H9 (cell line): ENCODE measurements around the gene ZNF296. TPM values are rescaled to one million over a fixed set of nuclear protein-coding genes. Genes with fewer than 3 reads are reported as not detected.

ENCODE experiments used
- DNase-seq: peaks from one replicate; pipeline ENCODE4 v3.0.0-alpha.2; 2017
- H2AFZ ChIP-seq: one replicate; pipeline ENCODE4 v1.6.1; 2013; ENCODE audit warnings: mild to moderate bottlenecking, low read length, control low read depth, moderate library complexity
- H2AK5ac ChIP-seq: 2 replicates; pipeline ENCODE4 v1.6.1; 2013; ENCODE audit warnings: low read length, control low read depth, mixed read lengths; ENCODE audit not compliant: insufficient read length
- H2BK120ac ChIP-seq: one replicate; pipeline ENCODE4 v1.6.1; 2013; ENCODE audit warnings: low read depth, mild to moderate bottlenecking, low read length, control low read depth, inconsistent platforms; ENCODE audit not compliant: poor library complexity, severe bottlenecking
- H2BK12ac ChIP-seq: 2 replicates; pipeline ENCODE4 v1.6.1; 2013; ENCODE audit warnings: low read length, control low read depth, mixed read lengths, low read depth; ENCODE audit not compliant: insufficient read length
- H2BK15ac ChIP-seq: 2 replicates; pipeline ENCODE4 v1.6.1; 2013; ENCODE audit warnings: low read depth, low read length, control low read depth
- H2BK20ac ChIP-seq: one replicate; pipeline ENCODE4 v1.6.1; 2013; ENCODE audit warnings: low read depth, mild to moderate bottlenecking, low read length, control low read depth, inconsistent platforms; ENCODE audit not compliant: poor library complexity, severe bottlenecking
- H2BK5ac ChIP-seq: 2 replicates; pipeline ENCODE4 v1.6.1; 2013; ENCODE audit warnings: low read length, control low read depth, mixed read lengths; ENCODE audit not compliant: insufficient read length
- H3K14ac ChIP-seq: 2 replicates; pipeline ENCODE4 v1.6.1; 2013; ENCODE audit warnings: low read length, control low read depth; ENCODE audit not compliant: insufficient read depth
- H3K18ac ChIP-seq: 2 replicates; pipeline ENCODE4 v1.6.1; 2013; ENCODE audit warnings: low read depth, mild to moderate bottlenecking, mixed read lengths, low read length, control low read depth; ENCODE audit not compliant: insufficient read length
- H3K23ac ChIP-seq: 2 replicates; pipeline ENCODE4 v1.6.1; 2013; ENCODE audit warnings: low read length, control low read depth, mixed read lengths, low read depth; ENCODE audit not compliant: insufficient read length
- H3K23me2 ChIP-seq: 2 replicates; pipeline ENCODE4 v1.6.1; 2013; ENCODE audit warnings: low read depth, mild to moderate bottlenecking, mixed read lengths, low read length, control low read depth; ENCODE audit not compliant: insufficient read length, poor library complexity, severe bottlenecking
- H3K27ac ChIP-seq: 2 replicates; pipeline ENCODE4 v1.5.1; 2013; ENCODE audit warnings: low read length, control low read depth, mixed read lengths, low read depth; ENCODE audit not compliant: insufficient read length
- H3K27me3 ChIP-seq: 2 replicates; pipeline ENCODE4 v1.6.1; 2013; ENCODE audit warnings: low read length, control low read depth, inconsistent platforms; ENCODE audit not compliant: insufficient read depth
- H3K4ac ChIP-seq: 2 replicates; pipeline ENCODE4 v1.6.1; 2013; ENCODE audit warnings: low read depth, mild to moderate bottlenecking, control low read depth, inconsistent platforms, low read length, moderate library complexity
- H3K4me1 ChIP-seq: 2 replicates; pipeline ENCODE4 v1.6.1; 2013; ENCODE audit warnings: low read length, control low read depth, inconsistent platforms; ENCODE audit not compliant: insufficient read depth
- H3K4me2 ChIP-seq: 2 replicates; pipeline ENCODE4 v1.6.1; 2013; ENCODE audit warnings: low read length, control low read depth, mixed read lengths; ENCODE audit not compliant: insufficient read length, insufficient read depth
- H3K56ac ChIP-seq: 2 replicates; pipeline ENCODE4 v1.6.1; 2013; ENCODE audit warnings: low read depth, mild to moderate bottlenecking, mixed read lengths, low read length, control low read depth; ENCODE audit not compliant: insufficient read length
- H3K79me1 ChIP-seq: 2 replicates; pipeline ENCODE4 v1.6.1; 2013; ENCODE audit warnings: low read depth, mild to moderate bottlenecking, moderate library complexity, low read length, control low read depth, inconsistent platforms; ENCODE audit not compliant: insufficient read depth, poor library complexity, severe bottlenecking
- H3K79me2 ChIP-seq: 2 replicates; pipeline ENCODE4 v1.6.1; 2013; ENCODE audit warnings: low read length, control low read depth, inconsistent platforms; ENCODE audit not compliant: insufficient read depth
- H3K9ac ChIP-seq: 2 replicates; pipeline ENCODE4 v1.6.1; 2013; ENCODE audit warnings: low read length, control low read depth, mixed read lengths; ENCODE audit not compliant: insufficient read length; ENCODE audit errors: extremely low read depth
- H3K9me3 ChIP-seq: one replicate; pipeline ENCODE4 v1.6.1; 2013; ENCODE audit warnings: low read depth, low read length, inconsistent platforms; ENCODE audit not compliant: control insufficient read depth
- H3T11ph ChIP-seq: one replicate; pipeline ENCODE4 v1.6.1; 2013; ENCODE audit warnings: mild to moderate bottlenecking, low read length, control low read depth, inconsistent platforms
- H4K20me1 ChIP-seq: one replicate; pipeline ENCODE4 v1.6.1; 2013; ENCODE audit not compliant: control insufficient read depth, insufficient read length, insufficient read depth
- H4K5ac ChIP-seq: 2 replicates; pipeline ENCODE4 v1.6.1; 2013; ENCODE audit warnings: low read depth, mild to moderate bottlenecking, mixed read lengths, low read length, control low read depth; ENCODE audit not compliant: insufficient read length
- H4K8ac ChIP-seq: replicated peaks from 2 replicates; pipeline ENCODE4 v1.6.1; 2013; ENCODE audit warnings: low read length, control low read depth, mixed read lengths, low read depth; ENCODE audit not compliant: insufficient read length
- H4K91ac ChIP-seq: 2 replicates; pipeline ENCODE4 v1.6.1; 2013; ENCODE audit warnings: low read depth, mild to moderate bottlenecking, moderate library complexity, mixed read lengths, low read length, control low read depth; ENCODE audit not compliant: insufficient read length
- H3K27ac Mint-ChIP-seq, 3 experiments: 2 replicates in 2 of 3; 3 replicates in 1 of 3; pipeline ENCODE4 v1.8.0; 2020 to 2021; ENCODE audit warnings: mixed read lengths in 3 of 3, mild to moderate bottlenecking in 1 of 3, moderate library complexity in 1 of 3
- H3K27me3 Mint-ChIP-seq: 2 replicates; pipeline ENCODE4 v1.8.0; 2021; ENCODE audit warnings: low read depth, mild to moderate bottlenecking, moderate library complexity, mixed read lengths
- H3K36me3 Mint-ChIP-seq, 3 experiments: 2 replicates in 2 of 3; 3 replicates in 1 of 3; pipeline ENCODE4 v1.8.0; 2020 to 2021; ENCODE audit warnings: low read depth in 3 of 3, mixed read lengths in 3 of 3; ENCODE audit not compliant: insufficient read depth in 1 of 3
- H3K4me1 Mint-ChIP-seq, 2 experiments: 2 replicates each; pipeline ENCODE4 v1.8.0; 2020; ENCODE audit warnings: mixed read lengths in 2 of 2
- H3K4me3 Mint-ChIP-seq, 2 experiments: 2 replicates in 1 of 2; 3 replicates in 1 of 2; pipeline ENCODE4 v1.8.0; 2020 to 2021; ENCODE audit warnings: mild to moderate bottlenecking in 2 of 2, mixed read lengths in 2 of 2, moderate library complexity in 1 of 2
- H3K9me3 Mint-ChIP-seq, 2 experiments: 2 replicates in 1 of 2; 3 replicates in 1 of 2; pipeline ENCODE4 v1.8.0; 2020; ENCODE audit warnings: mild to moderate bottlenecking in 2 of 2, mixed read lengths in 2 of 2, moderate library complexity in 1 of 2
- CTCF ChIP-seq: fragments of 200-600 bp; sonication (generic); conservative IDR thresholded peaks from 3 replicates; pipeline ENCODE4 v1.8.0; 2021; ENCODE audit warnings: antibody characterized with exemption, mild to moderate bottlenecking
- WGBS: extraction: QIAGEN DNeasy Blood & Tissue Kit; methylation state at CpG from one replicate; pipeline ENCODE4 v1.1.7; 2013; ENCODE audit warnings: missing lambda C conversion rate, low lambda C conversion rate, mixed read lengths; ENCODE audit not compliant: insufficient read length; ENCODE audit errors: extremely low coverage; 5-methylcytosine and 5-hydroxymethylcytosine counted together
- total RNA-seq: library from RNA; stranded (reverse); gene quantifications from 2 replicates; pipeline ENCODE4 v1.2.1, GENCODE V29; 2021

The ZNF296 gene
- total RNA-seq, 1 experiment from 2014 or later, result 14.8 TPM

- Histone ChIP-seq H2AK5ac (no peak overlapping the region), H3K4ac (no peak overlapping the region), H3K79me2 (no peaks in the 10 kb centered on the region), H4K20me1 (no peaks in the 10 kb centered on the region), H4K8ac (no peak overlapping the region), H2BK20ac (no peak overlapping the region), H3K27me3 (no peaks in the 10 kb centered on the region), H3K4me1 (no peaks in the 10 kb centered on the region), H3T11ph (no peak overlapping the region), H3K14ac (no peak overlapping the region), H3K4me2 (no peak overlapping the region), H3K9ac (no peak overlapping the region), H2BK120ac (no peak overlapping the region), H2AFZ (no peak overlapping the region), H2BK12ac (no peak overlapping the region), H4K5ac (no peak overlapping the region), H3K56ac (no peak overlapping the region), H4K91ac (no peak overlapping the region), H3K23me2 (no peaks in the 10 kb centered on the region), H3K23ac (no peak overlapping the region), H3K18ac (no peak overlapping the region), H3K9me3 (no peaks in the 10 kb centered on the region), H2BK15ac (no peak overlapping the region), H3K79me1 (no peaks in the 10 kb centered on the region), H2BK5ac (no peak overlapping the region), H3K27ac (no peak overlapping the region)
- no peaks in the 10 kb centered on the region for H3K27me3 Mint-ChIP-seq
- no peaks in the 10 kb centered on the region for H3K9me3 Mint-ChIP-seq
- TF ChIP-seq CTCF, result no peak
- no peak overlapping the region for H3K4me3 Mint-ChIP-seq
- peaks cover 44 to 76% (median 61%) of the 10 kb centered on the region in 3 experiments; a peak in 6 of 7 replicates for H3K36me3 Mint-ChIP-seq
- WGBS, result no CpG with 5 or more reads among the region's 85 CpGs
- peaks cover 8 to 18% of the 10 kb centered on the region in 2 experiments for H3K4me1 Mint-ChIP-seq
- H3K27ac Mint-ChIP-seq, result peak overlapping the region in 1 of 3 experiments; percentile 55; a peak in 1 of 7 replicates
- no peak for DNase-seq
Measured at GRCh38 chr19:45063851-45064801, 12.2 kb downstream of the ZNF296 start.
